NCI-H526 (cell line): Measurements from ENCODE around the gene BMP8A.
"Not testable (repeated sequence)": the region's sequence is repeated elsewhere in the genome, so short reads cannot be mapped to it uniquely, and the experiment has no call there.

Source experiments
- DNase-seq, 2 experiments: peaks; one replicate each; lab custom pipeline; 2025; lab: John Stamatoyannopoulos, UW

The BMP8A gene

GRCh38 chr1:39491146-39491921 is at the start of gene BMP8A:
BMP8A (plus strand) TSS chr1:39491636; CDS start chr1:39491992, 356 bp downstream.
- DNase-seq: peak; percentile 28 to 92

GRCh38 chr1:39441797-39442196 is 49.6 kb upstream of the BMP8A start:
- DNase-seq: no peak

- no peak for DNase-seq
Measured at GRCh38 chr1:39445573-39445972, 45.9 kb upstream of the BMP8A start.

- DNase-seq: no peak
Measured at GRCh38 chr1:39446986-39447567, 44.4 kb upstream of the BMP8A start.

- not testable (repeated sequence) for DNase-seq
Measured at GRCh38 chr1:39450041-39450440, 41.4 kb upstream of the BMP8A start.

- DNase-seq: no peak
Measured at GRCh38 chr1:39450956-39451606, 40.4 kb upstream of the BMP8A start.

- no peak for DNase-seq
Measured at GRCh38 chr1:39452081-39452480, 39.4 kb upstream of the BMP8A start.

GRCh38 chr1:39452540-39452939 is 38.9 kb upstream of the BMP8A start:
- no peak for DNase-seq

- no peak for DNase-seq
Measured at GRCh38 chr1:39453603-39454002, 37.8 kb upstream of the BMP8A start.

GRCh38 chr1:39458991-39459390 is 32.4 kb upstream of the BMP8A start:
- DNase-seq: no peak

GRCh38 chr1:39462074-39462473 is 29.4 kb upstream of the BMP8A start:
- DNase-seq: no peak

GRCh38 chr1:39466413-39467107 is 24.9 kb upstream of the BMP8A start:
- no peak for DNase-seq

GRCh38 chr1:39467108-39467720 is 24.2 kb upstream of the BMP8A start:
- not testable (repeated sequence) for DNase-seq

GRCh38 chr1:39469150-39469549 is 22.3 kb upstream of the BMP8A start:
- no peak for DNase-seq

GRCh38 chr1:39470040-39470439 is 21.4 kb upstream of the BMP8A start:
- DNase-seq: no peak

- peak in 1 of 2 experiments; percentile 49 for DNase-seq
Measured at GRCh38 chr1:39472826-39473225, 18.6 kb upstream of the BMP8A start.

- peak in 1 of 2 experiments; percentile 42 for DNase-seq
Measured at GRCh38 chr1:39473324-39473723, 18.1 kb upstream of the BMP8A start.

- DNase-seq: no peak
Measured at GRCh38 chr1:39474810-39475209, 16.6 kb upstream of the BMP8A start.

GRCh38 chr1:39475551-39475950 is 15.9 kb upstream of the BMP8A start:
- not testable (repeated sequence) for DNase-seq

- DNase-seq: no peak
Measured at GRCh38 chr1:39478126-39478915, 13.1 kb upstream of the BMP8A start.

GRCh38 chr1:39481289-39481688 is 10.1 kb upstream of the BMP8A start:
- no peak for DNase-seq
